ENCODE results near the gene DNLZ. TPM values are rescaled to one million over a fixed set of nuclear protein-coding genes. Genes with fewer than 3 reads are reported as not detected.
"Not testable (repeated sequence)": the region's sequence is repeated elsewhere in the genome, so short reads cannot be mapped to it uniquely, and the experiment has no call there.

The DNLZ gene
- total and polyA plus RNA-seq, 4 donors: 12.4 to 18.1 (median 14.9) TPM

GRCh38 chr9:136353757-136354488 is 9.6 kb downstream of the DNLZ start:
- DNase-seq: no peak
- no peak overlapping the region for H3K4me3 ChIP-seq (ENCODE audit: low read length in 2 of 2)
- intact Hi-C loops (cut with DNase I): no loop called here

GRCh38 chr9:136353088-136353487 is 10.5 kb downstream of the DNLZ start:
- intact Hi-C loops (cut with DNase I): no loop called here
- ATAC-seq (ENCODE audit: low FRiP score) (no peak), DNase-seq (no peak)
- Histone ChIP-seq H3K27ac (ENCODE audit: low read depth in 1 of 2, low read length in 2 of 2) (no peak overlapping the region), H3K36me3 (ENCODE audit: control insufficient read depth in 1 of 2, insufficient read depth in 2 of 2, low read length in 1 of 2) (no peaks in the 10 kb centered on the region), H3K4me1 (ENCODE audit: control insufficient read depth in 1 of 2, insufficient read depth in 2 of 2, low read length in 2 of 2) (no peaks in the 10 kb centered on the region), H3K4me3 (ENCODE audit: low read length in 2 of 2) (no peak overlapping the region), H3K9me3 (ENCODE audit: control insufficient read depth, low read length) (no peaks in the 10 kb centered on the region), H3K27me3 (ENCODE audit: control insufficient read depth in 1 of 2, insufficient read depth in 2 of 2, low read length in 1 of 2) (no peaks in the 10 kb centered on the region)
- WGBS, 2 donors: 86 to 88% methylated on average over 11 of the region's 11 CpGs

More at GRCh38 chr9:136353757-136354488, 9.6 kb downstream of the DNLZ start:
- no peak for ATAC-seq (ENCODE audit: low FRiP score)
- no peaks in the 10 kb centered on the region for H3K4me1 ChIP-seq (ENCODE audit: control insufficient read depth in 1 of 2, insufficient read depth in 2 of 2, low read length in 2 of 2)
- no peak overlapping the region for H3K27ac ChIP-seq (ENCODE audit: low read depth in 1 of 2, low read length in 2 of 2)
- 72 to 78% methylated on average over 12 to 13 of the region's 13 CpGs for WGBS, 2 donors
- H3K36me3 ChIP-seq (ENCODE audit: control insufficient read depth in 1 of 2, insufficient read depth in 2 of 2, low read length in 1 of 2): no peaks in the 10 kb centered on the region
- H3K9me3 ChIP-seq (ENCODE audit: control insufficient read depth, low read length): no peaks in the 10 kb centered on the region
- H3K27me3 ChIP-seq (ENCODE audit: control insufficient read depth in 1 of 2, insufficient read depth in 2 of 2, low read length in 1 of 2): no peaks in the 10 kb centered on the region

GRCh38 chr9:136352682-136353081 is 10.9 kb downstream of the DNLZ start:
- H3K9me3 ChIP-seq (ENCODE audit: control insufficient read depth, low read length): no peaks in the 10 kb centered on the region
- no peaks in the 10 kb centered on the region for H3K36me3 ChIP-seq (ENCODE audit: control insufficient read depth in 1 of 2, insufficient read depth in 2 of 2, low read length in 1 of 2)
- no peaks in the 10 kb centered on the region for H3K27me3 ChIP-seq (ENCODE audit: control insufficient read depth in 1 of 2, insufficient read depth in 2 of 2, low read length in 1 of 2)
- WGBS, 2 donors: 81 to 83% methylated on average over 16 of the region's 16 CpGs
- intact Hi-C loops (cut with DNase I): no loop called here
- no peak overlapping the region for H3K27ac ChIP-seq (ENCODE audit: low read depth in 1 of 2, low read length in 2 of 2)
- no peak overlapping the region for H3K4me3 ChIP-seq (ENCODE audit: low read length in 2 of 2)
- DNase-seq (no peak), ATAC-seq (ENCODE audit: low FRiP score) (no peak)
- H3K4me1 ChIP-seq (ENCODE audit: control insufficient read depth in 1 of 2, insufficient read depth in 2 of 2, low read length in 2 of 2): no peaks in the 10 kb centered on the region

GRCh38 chr9:136351868-136352267 is 11.7 kb downstream of the DNLZ start:
- H3K4me3 ChIP-seq (ENCODE audit: low read length in 2 of 2); H3K27me3 ChIP-seq (ENCODE audit: control insufficient read depth in 1 of 2, insufficient read depth in 2 of 2, low read length in 1 of 2); H3K4me1 ChIP-seq (ENCODE audit: control insufficient read depth in 1 of 2, insufficient read depth in 2 of 2, low read length in 2 of 2); ATAC-seq (ENCODE audit: low FRiP score); H3K27ac ChIP-seq (ENCODE audit: low read depth in 1 of 2, low read length in 2 of 2); H3K36me3 ChIP-seq (ENCODE audit: control insufficient read depth in 1 of 2, insufficient read depth in 2 of 2, low read length in 1 of 2); DNase-seq; H3K9me3 ChIP-seq (ENCODE audit: control insufficient read depth, low read length); intact Hi-C loops (cut with DNase I): not testable (repeated sequence)
- 93 to 95% methylated on average over 19 to 24 of the region's 24 CpGs for WGBS, 2 donors

- intact Hi-C loops (cut with DNase I): no loop called here
- ATAC-seq (ENCODE audit: low FRiP score): no peak
- 66 to 75% methylated on average over 11 of the region's 11 CpGs for WGBS, 2 donors
Measured at GRCh38 chr9:136351252-136351800, 12.2 kb downstream of the DNLZ start.

GRCh38 chr9:136349546-136349945 is 14.0 kb downstream of the DNLZ start:
- ATAC-seq (ENCODE audit: low FRiP score) (no peak), DNase-seq (no peak)
- H3K27me3 ChIP-seq (ENCODE audit: control insufficient read depth in 1 of 2, insufficient read depth in 2 of 2, low read length in 1 of 2): no peaks in the 10 kb centered on the region
- H3K4me1 ChIP-seq (ENCODE audit: control insufficient read depth in 1 of 2, insufficient read depth in 2 of 2, low read length in 2 of 2): no peaks in the 10 kb centered on the region
- 87 to 89% methylated on average over 24 of the region's 24 CpGs for WGBS, 2 donors
- intact Hi-C loops (cut with DNase I): no loop called here
- H3K36me3 ChIP-seq (ENCODE audit: control insufficient read depth in 1 of 2, insufficient read depth in 2 of 2, low read length in 1 of 2): no peaks in the 10 kb centered on the region
- H3K27ac ChIP-seq (ENCODE audit: low read depth in 1 of 2, low read length in 2 of 2): no peak overlapping the region
- H3K9me3 ChIP-seq (ENCODE audit: control insufficient read depth, low read length): no peaks in the 10 kb centered on the region
- no peak overlapping the region for H3K4me3 ChIP-seq (ENCODE audit: low read length in 2 of 2)

More at GRCh38 chr9:136351252-136351800, 12.2 kb downstream of the DNLZ start:
- no peak overlapping the region for H3K4me3 ChIP-seq (ENCODE audit: low read length in 2 of 2)
- H3K36me3 ChIP-seq (ENCODE audit: control insufficient read depth in 1 of 2, insufficient read depth in 2 of 2, low read length in 1 of 2): no peaks in the 10 kb centered on the region
- H3K27ac ChIP-seq (ENCODE audit: low read depth in 1 of 2, low read length in 2 of 2): no peak overlapping the region
- no peaks in the 10 kb centered on the region for H3K9me3 ChIP-seq (ENCODE audit: control insufficient read depth, low read length)
- no peaks in the 10 kb centered on the region for H3K4me1 ChIP-seq (ENCODE audit: control insufficient read depth in 1 of 2, insufficient read depth in 2 of 2, low read length in 2 of 2)
- H3K27me3 ChIP-seq (ENCODE audit: control insufficient read depth in 1 of 2, insufficient read depth in 2 of 2, low read length in 1 of 2): no peaks in the 10 kb centered on the region
- DNase-seq: no peak

- DNase-seq: no peak
- intact Hi-C loops (cut with DNase I): no loop called here
- Histone ChIP-seq H3K27me3 (ENCODE audit: control insufficient read depth in 1 of 2, insufficient read depth in 2 of 2, low read length in 1 of 2) (no peaks in the 10 kb centered on the region), H3K4me3 (ENCODE audit: low read length in 2 of 2) (no peak overlapping the region), H3K4me1 (ENCODE audit: control insufficient read depth in 1 of 2, insufficient read depth in 2 of 2, low read length in 2 of 2) (no peaks in the 10 kb centered on the region), H3K9me3 (ENCODE audit: control insufficient read depth, low read length) (no peaks in the 10 kb centered on the region), H3K36me3 (ENCODE audit: control insufficient read depth in 1 of 2, insufficient read depth in 2 of 2, low read length in 1 of 2) (no peaks in the 10 kb centered on the region), H3K27ac (ENCODE audit: low read depth in 1 of 2, low read length in 2 of 2) (no peak overlapping the region)
- no peak for ATAC-seq (ENCODE audit: low FRiP score)
- WGBS, 2 donors: 89 to 95% methylated on average over 14 of the region's 14 CpGs
Measured at GRCh38 chr9:136348691-136349090, 14.9 kb downstream of the DNLZ start.

- Histone ChIP-seq H3K4me3 (ENCODE audit: low read length in 2 of 2) (no peak overlapping the region), H3K4me1 (ENCODE audit: control insufficient read depth in 1 of 2, insufficient read depth in 2 of 2, low read length in 2 of 2) (no peaks in the 10 kb centered on the region), H3K27ac (ENCODE audit: low read depth in 1 of 2, low read length in 2 of 2) (no peak overlapping the region), H3K27me3 (ENCODE audit: control insufficient read depth in 1 of 2, insufficient read depth in 2 of 2, low read length in 1 of 2) (no peaks in the 10 kb centered on the region), H3K36me3 (ENCODE audit: control insufficient read depth in 1 of 2, insufficient read depth in 2 of 2, low read length in 1 of 2) (no peaks in the 10 kb centered on the region), H3K9me3 (ENCODE audit: control insufficient read depth, low read length) (no peaks in the 10 kb centered on the region)
- intact Hi-C loops (cut with DNase I): no loop called here
- DNase-seq (no peak), ATAC-seq (ENCODE audit: low FRiP score) (no peak)
- 73 to 77% methylated on average over 34 of the region's 34 CpGs for WGBS, 2 donors
Measured at GRCh38 chr9:136347472-136348256, 15.9 kb downstream of the DNLZ start.

All from aorta (tissue), 5 donors.